Nephron (organoid): ENCODE measurements around the gene PACS1.

ENCODE experiments used
- H3K27ac Mint-ChIP-seq, 3 experiments: 2 replicates each; pipeline ENCODE4 v1.8.0; 2020; ENCODE audit warnings: mixed read lengths in 3 of 3, mild to moderate bottlenecking in 2 of 3, moderate library complexity in 1 of 3
- H3K27me3 Mint-ChIP-seq: 2 replicates; pipeline ENCODE4 v1.8.0; 2021; ENCODE audit warnings: low read depth, mild to moderate bottlenecking, moderate library complexity, mixed read lengths
- H3K36me3 Mint-ChIP-seq: 2 replicates; pipeline ENCODE4 v1.8.0; 2020; ENCODE audit warnings: low read depth, mixed read lengths
- H3K4me1 Mint-ChIP-seq: 2 replicates; pipeline ENCODE4 v1.8.0; 2020; ENCODE audit warnings: mixed read lengths
- H3K4me3 Mint-ChIP-seq, 3 experiments: 2 replicates each; pipeline ENCODE4 v1.8.0; 2020; ENCODE audit warnings: mild to moderate bottlenecking in 3 of 3, mixed read lengths in 3 of 3, moderate library complexity in 2 of 3
- H3K9me3 Mint-ChIP-seq: 2 replicates; pipeline ENCODE4 v1.8.0; 2020; ENCODE audit warnings: mixed read lengths
- TF ChIP-seq, protein P1 (sequence below), 3 experiments: fragments of 200-600 bp; sonication (generic); IDR thresholded peaks; one replicate each; pipeline ENCODE4 v1.5.0; 2021; ENCODE audit warnings: antibody characterized with exemption in 3 of 3; ENCODE audit not compliant: unreplicated experiment in 3 of 3

PACS1 gene

DNA sequence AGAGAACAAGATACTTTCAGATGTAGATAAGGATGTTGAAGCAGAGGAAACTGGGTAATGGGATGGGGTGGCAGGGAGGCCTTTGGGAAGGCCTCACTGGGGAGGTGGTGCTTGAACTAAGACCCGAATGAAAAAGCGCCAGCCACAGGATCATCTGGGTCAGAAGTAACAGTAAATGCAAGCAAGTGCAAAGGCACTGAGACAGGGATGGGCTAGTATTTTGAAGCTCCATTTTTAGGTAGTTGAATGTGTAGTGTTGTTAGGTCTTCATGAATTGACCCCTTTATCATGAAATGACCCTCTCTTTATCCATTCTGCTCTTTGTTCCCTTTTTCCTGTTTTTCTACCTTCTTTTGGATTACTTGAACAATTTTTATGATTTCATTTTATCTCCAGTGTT, 6.2 kb upstream of the PACS1 start:
- no peaks in the 10 kb centered on the region for H3K9me3 Mint-ChIP-seq
- H3K27me3 Mint-ChIP-seq, result no peaks in the 10 kb centered on the region
- H3K36me3 Mint-ChIP-seq, result peaks cover 90% of the 10 kb centered on the region
- no peak overlapping the region for H3K27ac Mint-ChIP-seq
- TF ChIP-seq, protein P1, sequence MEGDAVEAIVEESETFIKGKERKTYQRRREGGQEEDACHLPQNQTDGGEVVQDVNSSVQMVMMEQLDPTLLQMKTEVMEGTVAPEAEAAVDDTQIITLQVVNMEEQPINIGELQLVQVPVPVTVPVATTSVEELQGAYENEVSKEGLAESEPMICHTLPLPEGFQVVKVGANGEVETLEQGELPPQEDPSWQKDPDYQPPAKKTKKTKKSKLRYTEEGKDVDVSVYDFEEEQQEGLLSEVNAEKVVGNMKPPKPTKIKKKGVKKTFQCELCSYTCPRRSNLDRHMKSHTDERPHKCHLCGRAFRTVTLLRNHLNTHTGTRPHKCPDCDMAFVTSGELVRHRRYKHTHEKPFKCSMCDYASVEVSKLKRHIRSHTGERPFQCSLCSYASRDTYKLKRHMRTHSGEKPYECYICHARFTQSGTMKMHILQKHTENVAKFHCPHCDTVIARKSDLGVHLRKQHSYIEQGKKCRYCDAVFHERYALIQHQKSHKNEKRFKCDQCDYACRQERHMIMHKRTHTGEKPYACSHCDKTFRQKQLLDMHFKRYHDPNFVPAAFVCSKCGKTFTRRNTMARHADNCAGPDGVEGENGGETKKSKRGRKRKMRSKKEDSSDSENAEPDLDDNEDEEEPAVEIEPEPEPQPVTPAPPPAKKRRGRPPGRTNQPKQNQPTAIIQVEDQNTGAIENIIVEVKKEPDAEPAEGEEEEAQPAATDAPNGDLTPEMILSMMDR (IDR thresholded peaks at IDR 0.05; ENCODE audit: unreplicated experiment in 3 of 3), result no peak
- peaks cover 9% of the 10 kb centered on the region for H3K4me1 Mint-ChIP-seq
- no peak overlapping the region for H3K4me3 Mint-ChIP-seq

DNA sequence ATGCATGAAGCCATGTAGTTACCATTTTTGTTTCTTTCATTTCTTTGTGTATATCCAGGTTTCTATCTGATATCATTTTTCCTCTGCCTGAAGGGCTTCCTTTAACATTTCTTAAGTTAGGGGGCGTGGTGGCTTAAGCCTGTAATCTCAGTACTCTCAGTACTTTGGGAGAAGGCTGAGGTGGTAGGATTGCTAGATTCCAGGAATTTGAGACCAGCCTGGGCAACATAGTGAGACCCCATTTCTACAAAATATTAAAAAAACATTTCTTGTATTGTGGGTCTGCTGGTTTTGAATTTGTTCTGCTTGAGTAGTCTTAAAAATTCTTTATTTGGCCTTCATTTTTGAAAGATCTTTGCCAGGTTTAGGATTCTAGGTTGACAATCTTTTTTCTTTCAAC, 5.5 kb upstream of the PACS1 start:
- peaks cover 5% of the 10 kb centered on the region for H3K27me3 Mint-ChIP-seq
- H3K36me3 Mint-ChIP-seq, result peaks cover 84% of the 10 kb centered on the region
- H3K27ac Mint-ChIP-seq, result no peak overlapping the region
- H3K9me3 Mint-ChIP-seq, result no peaks in the 10 kb centered on the region
- H3K4me3 Mint-ChIP-seq, result no peak overlapping the region
- peaks cover 16% of the 10 kb centered on the region for H3K4me1 Mint-ChIP-seq
- TF ChIP-seq, protein P1 (IDR thresholded peaks at IDR 0.05; ENCODE audit: unreplicated experiment in 3 of 3), result no peak

DNA sequence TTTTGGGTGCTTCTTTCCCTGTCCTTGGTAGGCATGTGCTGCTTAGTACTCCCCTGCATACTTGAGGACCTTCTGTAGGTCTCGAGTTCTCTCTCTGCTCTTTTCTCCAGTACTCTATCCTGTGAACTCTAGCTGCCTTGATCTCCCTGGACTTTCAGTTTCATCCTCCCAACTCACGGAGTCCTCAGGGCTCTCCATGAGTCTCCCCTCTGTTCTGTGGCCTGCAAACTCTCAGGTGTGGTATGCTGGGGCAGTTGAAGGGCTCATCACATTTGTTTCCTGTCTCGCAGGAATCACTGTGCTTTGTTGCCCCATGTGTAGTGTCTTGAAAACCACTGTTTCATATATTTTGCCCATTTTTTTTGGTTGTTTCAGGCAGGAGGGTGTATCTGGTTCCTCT, 3.3 kb upstream of the PACS1 start:
- peaks cover 5% of the 10 kb centered on the region for H3K27me3 Mint-ChIP-seq
- peak overlapping the region in 1 of 3 experiments; percentile 24 for H3K27ac Mint-ChIP-seq
- peaks cover 24% of the 10 kb centered on the region for H3K4me1 Mint-ChIP-seq
- H3K4me3 Mint-ChIP-seq, result peak overlapping the region in 1 of 3 experiments; percentile 18
- TF ChIP-seq, protein P1 (IDR thresholded peaks at IDR 0.05; ENCODE audit: unreplicated experiment in 3 of 3), result no peak
- H3K9me3 Mint-ChIP-seq, result no peaks in the 10 kb centered on the region
- H3K36me3 Mint-ChIP-seq, result peaks cover 64% of the 10 kb centered on the region

DNA sequence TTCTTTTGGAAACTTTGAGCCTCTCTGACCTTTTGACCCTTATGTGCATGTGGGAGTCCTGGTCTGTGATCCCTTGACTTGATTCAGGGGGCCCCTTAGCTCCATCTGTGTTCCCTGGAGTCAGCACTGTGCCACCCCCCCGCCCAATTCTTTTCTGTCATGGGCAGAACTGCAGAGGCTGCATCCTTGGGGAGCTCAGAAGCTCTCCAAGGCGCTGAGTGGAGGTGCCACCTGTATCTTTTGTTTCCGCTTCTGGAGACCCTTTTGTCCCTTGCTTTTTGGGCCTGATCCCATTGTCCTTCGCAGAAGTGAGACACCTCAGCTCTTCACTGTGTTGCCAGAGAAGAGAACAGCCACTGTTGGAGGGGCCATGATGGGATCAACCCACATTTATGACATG, 2.4 kb upstream of the PACS1 start:
- Mint-ChIP-seq H3K4me3 (peak overlapping the region; percentile 86 to 95 (median 88)), H3K36me3 (peaks cover 61% of the 10 kb centered on the region), H3K4me1 (peaks cover 33% of the 10 kb centered on the region), H3K27ac (no peak overlapping the region), H3K27me3 (peaks cover 5% of the 10 kb centered on the region), H3K9me3 (no peaks in the 10 kb centered on the region)
- TF ChIP-seq, protein P1 (IDR thresholded peaks at IDR 0.05; ENCODE audit: unreplicated experiment in 3 of 3), result no peak

DNA sequence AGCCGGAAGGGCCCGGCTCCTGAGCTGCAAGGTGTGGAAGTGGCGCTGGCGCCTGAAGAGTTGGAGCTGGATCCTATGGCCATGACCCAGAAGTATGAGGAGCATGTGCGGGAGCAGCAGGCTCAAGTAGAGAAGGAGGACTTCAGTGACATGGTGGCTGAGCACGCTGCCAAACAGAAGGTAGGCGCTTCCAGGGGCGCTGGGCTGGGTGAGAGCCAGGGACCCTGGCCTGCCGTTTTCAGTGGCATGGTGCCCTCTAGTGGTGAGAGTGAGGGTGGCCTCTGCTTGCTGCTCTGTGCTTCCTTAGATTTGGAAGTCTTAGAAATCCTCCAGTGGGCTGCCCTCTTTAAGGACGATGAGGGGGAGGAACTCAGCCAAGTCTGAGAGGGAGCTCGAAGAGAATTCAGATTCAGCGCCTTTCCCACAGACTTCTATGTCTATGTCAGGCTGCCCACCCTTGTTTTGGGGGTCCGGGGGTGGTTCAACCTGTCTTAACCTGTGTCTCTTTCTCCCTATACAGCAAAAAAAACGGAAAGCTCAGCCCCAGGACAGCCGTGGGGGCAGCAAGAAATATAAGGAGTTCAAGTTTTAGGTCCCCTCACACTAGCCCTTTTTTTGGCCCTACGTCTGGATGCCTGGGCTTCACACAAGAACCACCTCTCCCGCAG, 1.8 kb upstream of the PACS1 start:
- TF ChIP-seq, protein P1 (IDR thresholded peaks at IDR 0.05; ENCODE audit: unreplicated experiment in 3 of 3), result peak; percentile 88 to 92 (median 92)

More for the DNA sequence above, 1.8 kb upstream of the PACS1 start:
- Mint-ChIP-seq H3K36me3 (peaks cover 59% of the 10 kb centered on the region), H3K4me3 (peak overlapping the region; percentile 86 to 95 (median 88)), H3K27me3 (peaks cover 5% of the 10 kb centered on the region), H3K9me3 (no peaks in the 10 kb centered on the region), H3K4me1 (peaks cover 39% of the 10 kb centered on the region), H3K27ac (peak overlapping the region; percentile 92 to 93 (median 92))
